H1 (cell line): ENCODE measurements around the gene DNAJB14. TPM values are rescaled to one million over a fixed set of nuclear protein-coding genes. Genes with fewer than 3 reads are reported as not detected.

Source experiments
- CTCF ChIA-PET: fragments of 300-600 bp; sonication (Branson Sonifier 250); formaldehyde crosslinking; loops from one replicate; lab custom pipeline; 2021; ENCODE audit not compliant: partially characterized antibody; lab: Charles Lee
- POLR2A ChIA-PET: fragments of 300-600 bp; sonication (Branson Sonifier 250); formaldehyde crosslinking; loops from one replicate; lab custom pipeline; 2021; ENCODE audit warnings: inconsistent platforms; ENCODE audit not compliant: partially characterized antibody; lab: Charles Lee
- DNase-seq, 2 experiments: peaks; one replicate each; pipeline versions ENCODE4 v3.0.0 to v3.0.0-alpha.2; 2010 to 2022; ENCODE audit warnings: low spot score in 2 of 2, low read depth in 1 of 2, mixed read lengths in 1 of 2
- FAIRE-seq: peaks from 2 replicates; lab custom pipeline; 2011; peaks lifted over from hg19 to GRCh38; lab: Jason Lieb, UNC
- H2AFZ ChIP-seq: 2 replicates; pipeline ENCODE4 v1.8.1; 2012; ENCODE audit warnings: low read length, inconsistent platforms
- H2AK5ac ChIP-seq: 2 replicates; pipeline ENCODE4 v1.6.1; 2013; ENCODE audit warnings: low read depth, low read length
- H2BK120ac ChIP-seq: replicated peaks from 2 replicates; pipeline ENCODE3; 2013; ENCODE audit warnings: low read depth, low read length, inconsistent platforms
- H2BK12ac ChIP-seq: 2 replicates; pipeline ENCODE4 v1.6.1; 2013; ENCODE audit warnings: low read depth, low read length
- H2BK15ac ChIP-seq: 2 replicates; pipeline ENCODE4 v1.6.1; 2013; ENCODE audit warnings: low read length
- H2BK20ac ChIP-seq: 2 replicates; pipeline ENCODE4 v1.6.1; 2013; ENCODE audit warnings: low read length
- H2BK5ac ChIP-seq: 2 replicates; pipeline ENCODE4 v1.6.1; 2013; ENCODE audit warnings: low read depth, low read length
- H3K14ac ChIP-seq: 2 replicates; pipeline ENCODE4 v1.6.1; 2013; ENCODE audit warnings: inconsistent platforms; ENCODE audit not compliant: insufficient read length
- H3K18ac ChIP-seq: 2 replicates; pipeline ENCODE4 v1.6.1; 2013; ENCODE audit warnings: low read length; ENCODE audit errors: extremely low read depth
- H3K23ac ChIP-seq: 2 replicates; pipeline ENCODE4 v1.6.1; 2013; ENCODE audit warnings: inconsistent platforms; ENCODE audit not compliant: insufficient read length
- H3K23me2 ChIP-seq: 2 replicates; pipeline ENCODE4 v1.6.1; 2013; ENCODE audit warnings: low read depth, low read length
- H3K27ac ChIP-seq: 2 replicates; pipeline ENCODE4 v1.6.1; 2011; ENCODE audit warnings: low read depth, low read length, inconsistent platforms
- H3K27me3 ChIP-seq, 4 experiments: replicated peaks in 1 of 4; 1 replicate in 1 of 4; 2 replicates in 3 of 4; pipeline versions ENCODE4 v1.6.1 to v1.8.1; 2011 to 2013; ENCODE audit warnings: low read length in 3 of 4, mild to moderate bottlenecking in 3 of 4, inconsistent platforms in 2 of 4, mixed read lengths in 2 of 4, moderate library complexity in 1 of 4; ENCODE audit not compliant: control insufficient read depth in 3 of 4, insufficient read depth in 3 of 4; ENCODE audit errors: extremely low read depth in 1 of 4
- H3K36me3 ChIP-seq, 4 experiments: 2 replicates each; pipeline versions ENCODE4 v1.6.1 to v1.8.1; 2011 to 2013; ENCODE audit warnings: mild to moderate bottlenecking in 4 of 4, low read length in 3 of 4, moderate library complexity in 2 of 4, control low read depth in 1 of 4, inconsistent platforms in 1 of 4; ENCODE audit not compliant: insufficient read depth in 4 of 4, control insufficient read depth in 2 of 4
- H3K4ac ChIP-seq: replicated peaks from 2 replicates; pipeline ENCODE3; 2013; ENCODE audit warnings: low read length, low read depth, mixed read lengths, inconsistent platforms; ENCODE audit not compliant: insufficient read length
- H3K4me1 ChIP-seq, 4 experiments: replicated peaks in 1 of 4; 1 replicate in 1 of 4; 2 replicates in 3 of 4; pipeline versions ENCODE4 v1.6.1 to v1.8.1; 2011 to 2013; ENCODE audit warnings: low read length in 3 of 4, inconsistent platforms in 2 of 4, mixed read lengths in 1 of 4; ENCODE audit not compliant: insufficient read depth in 4 of 4, control insufficient read depth in 3 of 4
- H3K4me2 ChIP-seq, 2 experiments: 2 replicates each; pipeline versions ENCODE4 v1.6.1 to v1.8.1; 2011 to 2013; ENCODE audit warnings: low read depth in 2 of 2, low read length in 2 of 2, control low read depth in 1 of 2, inconsistent platforms in 1 of 2, mild to moderate bottlenecking in 1 of 2; ENCODE audit not compliant: insufficient read depth in 1 of 2
- H3K4me3 ChIP-seq, 4 experiments: fragments of 200-600, 300-600 bp in 1 of 4; sonication (generic), shearing (Covaris generic), sonication (Bioruptor Twin) in 1 of 4; 2 replicates each; pipeline versions ENCODE4 v1.5.1 to v1.8.1; 2011 to 2016; ENCODE audit warnings: low read length in 4 of 4, low read depth in 3 of 4, control low read depth in 2 of 4, inconsistent platforms in 2 of 4, mild to moderate bottlenecking in 2 of 4, mixed read lengths in 1 of 4, moderate library complexity in 1 of 4; ENCODE audit not compliant: insufficient read depth in 2 of 4; ENCODE audit errors: extremely low read depth in 1 of 4
- H3K56ac ChIP-seq: replicated peaks from 2 replicates; pipeline ENCODE3; 2013; ENCODE audit warnings: low read depth, mild to moderate bottlenecking, mixed read lengths, low read length, inconsistent platforms; ENCODE audit not compliant: insufficient read length
- H3K79me1 ChIP-seq: 2 replicates; pipeline ENCODE4 v1.6.1; 2013; ENCODE audit warnings: low read depth, low read length, control low read depth
- H3K79me2 ChIP-seq, 2 experiments: 2 replicates each; pipeline versions ENCODE4 v1.6.1 to v1.8.1; 2012 to 2013; ENCODE audit warnings: low read length in 2 of 2, mild to moderate bottlenecking in 2 of 2, inconsistent platforms in 1 of 2; ENCODE audit not compliant: insufficient read depth in 2 of 2, control insufficient read depth in 1 of 2
- H3K9ac ChIP-seq, 4 experiments: replicated peaks in 1 of 4; 1 replicate in 1 of 4; 2 replicates in 3 of 4; pipeline versions ENCODE4 v1.6.1 to v1.8.1; 2011 to 2013; ENCODE audit warnings: low read depth in 3 of 4, low read length in 3 of 4, control low read depth in 2 of 4, mild to moderate bottlenecking in 2 of 4, moderate library complexity in 2 of 4, inconsistent platforms in 1 of 4; ENCODE audit errors: extremely low read depth in 1 of 4
- H3K9me3 ChIP-seq, 2 experiments: 2 replicates each; pipeline versions ENCODE4 v1.6.1 to v1.8.1; 2012 to 2013; ENCODE audit warnings: mild to moderate bottlenecking in 2 of 2, moderate library complexity in 2 of 2, control low read depth in 1 of 2, inconsistent platforms in 1 of 2, low read depth in 1 of 2, low read length in 1 of 2, mixed read lengths in 1 of 2; ENCODE audit not compliant: insufficient read depth in 2 of 2
- H4K20me1 ChIP-seq, 2 experiments: replicated peaks in 1 of 2; 2 replicates each; pipeline versions ENCODE3 to v1.8.1; 2011 to 2013; ENCODE audit warnings: inconsistent platforms in 2 of 2, low read length in 2 of 2, mild to moderate bottlenecking in 1 of 2; ENCODE audit not compliant: insufficient read depth in 2 of 2, control insufficient read depth in 1 of 2
- H4K5ac ChIP-seq: 2 replicates; pipeline ENCODE4 v1.6.1; 2013; ENCODE audit warnings: low read length, low read depth, mixed read lengths, inconsistent platforms; ENCODE audit not compliant: insufficient read length
- H4K8ac ChIP-seq: 2 replicates; pipeline ENCODE4 v1.8.0; 2013; ENCODE audit warnings: mild to moderate bottlenecking, moderate library complexity, low read length, inconsistent platforms; ENCODE audit not compliant: insufficient read depth; ENCODE audit errors: extremely low read depth
- H4K91ac ChIP-seq: replicated peaks from 2 replicates; pipeline ENCODE3; 2013; ENCODE audit warnings: low read length, mixed read lengths, inconsistent platforms; ENCODE audit not compliant: insufficient read length
- ATF2 ChIP-seq: IDR thresholded peaks from 2 replicates; pipeline ENCODE4 v1.6.1; 2012; ENCODE audit warnings: low read length, inconsistent platforms
- CBX5 ChIP-seq: fragments of 300-800, 300-1000 bp; sonication (generic); IDR thresholded peaks from 2 replicates; pipeline ENCODE4 v1.7.1; 2016; ENCODE audit warnings: antibody characterized with exemption, low read length, low read depth
- EGR1 ChIP-seq: IDR thresholded peaks from 2 replicates; pipeline ENCODE4 v1.6.1; 2011; ENCODE audit warnings: low read depth, low read length, borderline replicate concordance
- EP300 ChIP-seq, 2 experiments: IDR thresholded peaks; 1 replicate in 1 of 2; 2 replicates in 1 of 2; pipeline ENCODE4 v1.6.1; 2011 to 2012; ENCODE audit warnings: low read depth in 2 of 2, low read length in 2 of 2, mild to moderate bottlenecking in 2 of 2, borderline replicate concordance in 1 of 2, inconsistent platforms in 1 of 2, moderate library complexity in 1 of 2
- FOSL1 ChIP-seq: IDR thresholded peaks from 2 replicates; pipeline ENCODE4 v1.6.1; 2011; ENCODE audit warnings: mild to moderate bottlenecking, low read depth, low read length, moderate library complexity; ENCODE audit not compliant: insufficient read depth
- GABPA ChIP-seq: IDR thresholded peaks from 2 replicates; pipeline ENCODE4 v1.6.1; 2011; ENCODE audit warnings: mild to moderate bottlenecking, low read length, moderate library complexity, borderline replicate concordance; ENCODE audit not compliant: insufficient read depth
- KDM5A ChIP-seq: fragments of 200-600 bp; IDR thresholded peaks from 2 replicates; pipeline ENCODE4 v1.7.1; 2012; ENCODE audit warnings: mild to moderate bottlenecking, low read length, inconsistent platforms, mixed read lengths
- SIX5 ChIP-seq: IDR thresholded peaks from 2 replicates; pipeline ENCODE4 v1.6.1; 2011; ENCODE audit warnings: mild to moderate bottlenecking, low read depth, low read length
- USF2 ChIP-seq: IDR thresholded peaks from 2 replicates; pipeline ENCODE4 v1.6.1; 2011; ENCODE audit warnings: low read length, improper control_type of control experiment
- ZNF274 ChIP-seq: IDR thresholded peaks from 2 replicates; pipeline ENCODE4 v1.7.0; 2012; ENCODE audit warnings: low read length, borderline replicate concordance; ENCODE audit errors: extremely low read depth
- WGBS, 2 experiments: shearing (Covaris generic) in 1 of 2; methylation state at CpG; one replicate each; pipeline versions ENCODE4 v1.1.6 to v1.1.7; 2013 to 2015; ENCODE audit warnings: low lambda C conversion rate in 2 of 2, mixed read lengths in 2 of 2, inconsistent platforms in 1 of 2, low coverage in 1 of 2, missing lambda C conversion rate in 1 of 2; ENCODE audit not compliant: insufficient replicate concordance in 2 of 2, insufficient coverage in 1 of 2, insufficient read length in 1 of 2; ENCODE audit errors: extremely low coverage in 1 of 2, missing lambda C conversion rate in 1 of 2; 5-methylcytosine and 5-hydroxymethylcytosine counted together
- polyA plus RNA-seq, 7 experiments: library from polyadenylated mRNA; depleted of rRNA in 3 of 7; stranded (reverse) in 5 of 7; unstranded in 2 of 7; fragments of >200 nt in 5 of 7; fragments of 200-250 nt in 2 of 7; gene quantifications; 1 replicate in 5 of 7; 2 replicates in 1 of 7; 4 replicates in 1 of 7; pipeline versions ENCODE4 v1.2.1 to v1.2.3, GENCODE V29; 2011 to 2013; ENCODE audit warnings: missing spikeins in 2 of 7, mixed read lengths in 2 of 7
- total RNA-seq: library from RNA; stranded (reverse); fragmentation: NEBNext Ultra II Directional; extraction: Animal tissue kit (Norgen Biotek cat#: 25700); gene quantifications from 2 replicates; pipeline ENCODE4 v1.2.1, GENCODE V29; 2021

Gene DNAJB14
- total and polyA plus RNA-seq, 2 of the 8 experiments (the other 6 are each of a cell fraction or from before 2014, with no cell fraction given) = 3.4 to 35.4 TPM

- H2BK15ac ChIP-seq = no peak overlapping the region
- H3K56ac ChIP-seq = no peak overlapping the region
- H3K79me1 ChIP-seq = no peaks in the 10 kb centered on the region
- FAIRE-seq = no peak
- no peak overlapping the region for H2BK120ac ChIP-seq
- 91% methylated on average over 3 of the region's 3 CpGs; no CpG with 5 or more reads in 1 of the 2 experiments for WGBS, 2 experiments
- no peak overlapping the region for H4K5ac ChIP-seq
- H3K4me3 ChIP-seq = no peak overlapping the region
- no peak overlapping the region for H3K9ac ChIP-seq
- POLR2A ChIA-PET = no interaction called here
- no peak overlapping the region for H2AK5ac ChIP-seq
- CTCF ChIA-PET = interaction anchor here (0.9 to 1.4 kb wide), 3 partner anchors 19 to 41 kb away, joined by 3 to 4 read pairs (median 3); no protein-coding TSS in a partner anchor
- H3K27me3 ChIP-seq = no peaks in the 10 kb centered on the region
- H3K79me2 ChIP-seq = no peaks in the 10 kb centered on the region
- H2BK20ac ChIP-seq = no peak overlapping the region
- no peak for DNase-seq
- no peak overlapping the region for H3K14ac ChIP-seq
- no peak overlapping the region for H2BK12ac ChIP-seq
- H2BK5ac ChIP-seq = no peak overlapping the region
- H2AFZ ChIP-seq = 0 out of 2 replicates have a peak overlapping the region, but pooled peaks have one; percentile 22
- H3K23ac ChIP-seq = no peak overlapping the region
- no peak overlapping the region for H3K4ac ChIP-seq
- no peak overlapping the region for H3K27ac ChIP-seq
- H3K4me2 ChIP-seq = no peak overlapping the region
- H3K4me1 ChIP-seq = peaks cover 0 to 5% (median 0%) of the 10 kb centered on the region in 4 experiments; a peak in 1 of 7 replicates
- no peaks in the 10 kb centered on the region for H3K36me3 ChIP-seq
- H4K20me1 ChIP-seq = no peaks in the 10 kb centered on the region
- H4K8ac ChIP-seq = no peak overlapping the region
- H3K18ac ChIP-seq = no peak overlapping the region
- no peaks in the 10 kb centered on the region for H3K9me3 ChIP-seq
- no peaks in the 10 kb centered on the region; the same call in 1 of the 2 replicates for H3K23me2 ChIP-seq
- H4K91ac ChIP-seq = no peak overlapping the region
- no peak for TF ChIP-seq KDM5A
- no peak for TF ChIP-seq ATF2
- no peak for TF ChIP-seq GABPA
- no peak for TF ChIP-seq USF2
- no peak for TF ChIP-seq CBX5
- TF ChIP-seq FOSL1 = no peak
- no peak for TF ChIP-seq EP300 (IDR thresholded peaks at IDR 0.05; ENCODE audit: borderline replicate concordance in 1 of 2, low read depth in 2 of 2, low read length in 2 of 2)
- no peak for TF ChIP-seq EGR1
- no peak for TF ChIP-seq SIX5
- TF ChIP-seq ZNF274 = no peak
Measured at GRCh38 chr4:99852199-99852749, 94.1 kb downstream of the DNAJB14 start.
